ENCODE measurements around the gene SLC35F1. TPM values are rescaled to one million over a fixed set of nuclear protein-coding genes. Genes with fewer than 3 reads are reported as not detected.

SLC35F1 gene
- total RNA-seq, 2 experiments from 2014 or later: not detected

GRCh38 chr6:118216751-118217150 is 309.7 kb downstream of the SLC35F1 start:
- ChIA-PET CTCF (no interaction called here), POLR2A (no interaction called here)
- Mint-ChIP-seq H3K4me1 (ENCODE audit: low read depth) (no peaks in the 10 kb centered on the region), H3K36me3 (ENCODE audit: low read depth) (no peaks in the 10 kb centered on the region), H3K9me3 (ENCODE audit: insufficient read depth) (no peaks in the 10 kb centered on the region), H3K27ac (no peak overlapping the region), H3K27me3 (ENCODE audit: low read depth) (peaks cover 2% of the 10 kb centered on the region), H3K4me3 (no peak overlapping the region)
- no peak for ATAC-seq
- DNase-seq: no peak

GRCh38 chr6:118218156-118218555 is 311.1 kb downstream of the SLC35F1 start:
- H3K27ac Mint-ChIP-seq: no peak overlapping the region
- ATAC-seq: no peak
- no peaks in the 10 kb centered on the region for H3K9me3 Mint-ChIP-seq (ENCODE audit: insufficient read depth)
- DNase-seq: no peak
- CTCF ChIA-PET: interaction anchor here (0.8 kb wide), 1 partner anchor 15 kb away, joined by 3 read pairs; no protein-coding TSS in a partner anchor
- H3K4me1 Mint-ChIP-seq (ENCODE audit: low read depth): no peaks in the 10 kb centered on the region
- POLR2A ChIA-PET: no interaction called here
- peaks cover 2% of the 10 kb centered on the region for H3K27me3 Mint-ChIP-seq (ENCODE audit: low read depth)
- H3K4me3 Mint-ChIP-seq: no peak overlapping the region
- H3K36me3 Mint-ChIP-seq (ENCODE audit: low read depth): no peaks in the 10 kb centered on the region

- CTCF ChIA-PET: no interaction called here
- POLR2A ChIA-PET: no interaction called here
- no peaks in the 10 kb centered on the region for H3K9me3 Mint-ChIP-seq (ENCODE audit: insufficient read depth)
- H3K27me3 Mint-ChIP-seq (ENCODE audit: low read depth): no peaks in the 10 kb centered on the region
- H3K27ac Mint-ChIP-seq: no peak overlapping the region
- no peak for ATAC-seq
- no peaks in the 10 kb centered on the region for H3K4me1 Mint-ChIP-seq (ENCODE audit: low read depth)
- DNase-seq: no peak
- H3K36me3 Mint-ChIP-seq (ENCODE audit: low read depth): no peaks in the 10 kb centered on the region
- no peak overlapping the region for H3K4me3 Mint-ChIP-seq
These were observed 313.5 kb downstream of the SLC35F1 start for GRCh38 chr6:118220429-118221128.

- H3K4me1 Mint-ChIP-seq (ENCODE audit: low read depth): no peaks in the 10 kb centered on the region
- H3K36me3 Mint-ChIP-seq (ENCODE audit: low read depth): no peaks in the 10 kb centered on the region
- ChIA-PET POLR2A (no interaction called here), CTCF (no interaction called here)
- H3K4me3 Mint-ChIP-seq: no peak overlapping the region
- H3K27ac Mint-ChIP-seq: no peak overlapping the region
- H3K9me3 Mint-ChIP-seq (ENCODE audit: insufficient read depth): no peaks in the 10 kb centered on the region
- ATAC-seq (no peak), DNase-seq (no peak)
- peaks cover 7% of the 10 kb centered on the region for H3K27me3 Mint-ChIP-seq (ENCODE audit: low read depth)
These were observed 316.3 kb downstream of the SLC35F1 start for GRCh38 chr6:118223316-118223715.

- CTCF ChIA-PET: no interaction called here
- POLR2A ChIA-PET: no interaction called here
- no peaks in the 10 kb centered on the region for H3K36me3 Mint-ChIP-seq (ENCODE audit: low read depth)
- no peaks in the 10 kb centered on the region for H3K4me1 Mint-ChIP-seq (ENCODE audit: low read depth)
- H3K4me3 Mint-ChIP-seq: no peak overlapping the region
- H3K9me3 Mint-ChIP-seq (ENCODE audit: insufficient read depth): no peaks in the 10 kb centered on the region
- ATAC-seq (no peak), DNase-seq (no peak)
- peaks cover 7% of the 10 kb centered on the region for H3K27me3 Mint-ChIP-seq (ENCODE audit: low read depth)
- H3K27ac Mint-ChIP-seq: no peak overlapping the region
These were observed 321.8 kb downstream of the SLC35F1 start for GRCh38 chr6:118228886-118229285.

GRCh38 chr6:118240878-118241528 is 333.9 kb downstream of the SLC35F1 start:
- peaks cover 13% of the 10 kb centered on the region for H3K27me3 Mint-ChIP-seq (ENCODE audit: low read depth)
- no peak overlapping the region for H3K27ac Mint-ChIP-seq
- DNase-seq: no peak
- POLR2A ChIA-PET: no interaction called here
- H3K4me3 Mint-ChIP-seq: no peak overlapping the region
- no peaks in the 10 kb centered on the region for H3K4me1 Mint-ChIP-seq (ENCODE audit: low read depth)
- no peaks in the 10 kb centered on the region for H3K36me3 Mint-ChIP-seq (ENCODE audit: low read depth)
- ATAC-seq: no peak
- H3K9me3 Mint-ChIP-seq (ENCODE audit: insufficient read depth): no peaks in the 10 kb centered on the region
- CTCF ChIA-PET: no interaction called here

GRCh38 chr6:118246406-118246805 is 339.3 kb downstream of the SLC35F1 start:
- no peaks in the 10 kb centered on the region for H3K9me3 Mint-ChIP-seq (ENCODE audit: insufficient read depth)
- ATAC-seq (no peak), DNase-seq (no peak)
- ChIA-PET CTCF (no interaction called here), POLR2A (no interaction called here)
- H3K36me3 Mint-ChIP-seq (ENCODE audit: low read depth): no peaks in the 10 kb centered on the region
- H3K4me3 Mint-ChIP-seq: no peak overlapping the region
- H3K27ac Mint-ChIP-seq: no peak overlapping the region
- peaks cover 8% of the 10 kb centered on the region for H3K27me3 Mint-ChIP-seq (ENCODE audit: low read depth)
- H3K4me1 Mint-ChIP-seq (ENCODE audit: low read depth): no peaks in the 10 kb centered on the region

GRCh38 chr6:118248171-118248570 is 341.1 kb downstream of the SLC35F1 start:
- no peak overlapping the region for H3K27ac Mint-ChIP-seq
- POLR2A ChIA-PET: no interaction called here
- CTCF ChIA-PET: no interaction called here

GRCh38 chr6:118249680-118250079 is 342.6 kb downstream of the SLC35F1 start:
- no peak for ATAC-seq
- H3K4me1 Mint-ChIP-seq (ENCODE audit: low read depth): no peaks in the 10 kb centered on the region
- H3K9me3 Mint-ChIP-seq (ENCODE audit: insufficient read depth): no peaks in the 10 kb centered on the region
- ChIA-PET CTCF (no interaction called here), POLR2A (interaction anchor here (0.7 kb wide), 1 partner anchor 801 kb away, joined by 3 read pairs; no protein-coding TSS in a partner anchor)
- H3K4me3 Mint-ChIP-seq: no peak overlapping the region
- no peak overlapping the region for H3K27ac Mint-ChIP-seq
- no peaks in the 10 kb centered on the region for H3K36me3 Mint-ChIP-seq (ENCODE audit: low read depth)
- DNase-seq: no peak
- H3K27me3 Mint-ChIP-seq (ENCODE audit: low read depth): peaks cover 3% of the 10 kb centered on the region

More at GRCh38 chr6:118248171-118248570, 341.1 kb downstream of the SLC35F1 start:
- Mint-ChIP-seq H3K4me3 (no peak overlapping the region), H3K27me3 (ENCODE audit: low read depth) (peaks cover 3% of the 10 kb centered on the region), H3K36me3 (ENCODE audit: low read depth) (no peaks in the 10 kb centered on the region), H3K9me3 (ENCODE audit: insufficient read depth) (no peaks in the 10 kb centered on the region), H3K4me1 (ENCODE audit: low read depth) (no peaks in the 10 kb centered on the region)
- ATAC-seq: no peak
- DNase-seq: no peak

GRCh38 chr6:118252474-118252873 is 345.4 kb downstream of the SLC35F1 start:
- Mint-ChIP-seq H3K27ac (no peak overlapping the region), H3K27me3 (ENCODE audit: low read depth) (peaks cover 7% of the 10 kb centered on the region), H3K4me1 (ENCODE audit: low read depth) (no peaks in the 10 kb centered on the region), H3K4me3 (no peak overlapping the region), H3K36me3 (ENCODE audit: low read depth) (no peaks in the 10 kb centered on the region), H3K9me3 (ENCODE audit: insufficient read depth) (no peaks in the 10 kb centered on the region)
- DNase-seq (no peak), ATAC-seq (no peak)
- ChIA-PET CTCF (no interaction called here), POLR2A (no interaction called here)

- no peak for ATAC-seq
- H3K9me3 Mint-ChIP-seq (ENCODE audit: insufficient read depth): no peaks in the 10 kb centered on the region
- DNase-seq: no peak
- H3K36me3 Mint-ChIP-seq (ENCODE audit: low read depth): no peaks in the 10 kb centered on the region
- POLR2A ChIA-PET: no interaction called here
- H3K27me3 Mint-ChIP-seq (ENCODE audit: low read depth): peaks cover 4% of the 10 kb centered on the region
- CTCF ChIA-PET: no interaction called here
- no peak overlapping the region for H3K27ac Mint-ChIP-seq
- H3K4me1 Mint-ChIP-seq (ENCODE audit: low read depth): no peaks in the 10 kb centered on the region
- H3K4me3 Mint-ChIP-seq: no peak overlapping the region
These were observed 346.7 kb downstream of the SLC35F1 start for GRCh38 chr6:118253741-118254140.

- H3K36me3 Mint-ChIP-seq (ENCODE audit: low read depth): no peaks in the 10 kb centered on the region
- H3K4me3 Mint-ChIP-seq: no peak overlapping the region
- no peaks in the 10 kb centered on the region for H3K4me1 Mint-ChIP-seq (ENCODE audit: low read depth)
- ChIA-PET POLR2A (no interaction called here), CTCF (no interaction called here)
- DNase-seq (no peak), ATAC-seq (no peak)
- peaks cover 9% of the 10 kb centered on the region for H3K27me3 Mint-ChIP-seq (ENCODE audit: low read depth)
- no peaks in the 10 kb centered on the region for H3K9me3 Mint-ChIP-seq (ENCODE audit: insufficient read depth)
- H3K27ac Mint-ChIP-seq: no peak overlapping the region
These were observed 353.8 kb downstream of the SLC35F1 start for GRCh38 chr6:118260833-118261232.
